SU-DHL-6 (cell line): Measurements from ENCODE around the gene ASB2.

Experiments
- H2AFZ ChIP-seq: fragments of 200-600 bp; sonication (generic); 2 replicates; pipeline ENCODE4 v1.6.1; 2014; ENCODE audit warnings: low read depth, mild to moderate bottlenecking, moderate library complexity, mixed read lengths, antibody characterized with exemption, low read length; ENCODE audit not compliant: severe bottlenecking
- H3F3A ChIP-seq: fragments of 200-600 bp; shearing (Covaris generic); 2 replicates; pipeline ENCODE4 v1.6.0; 2016; ENCODE audit warnings: antibody characterized with exemption, mild to moderate bottlenecking; ENCODE audit not compliant: insufficient read depth
- H3K27ac ChIP-seq: fragments of 200-600 bp; sonication (generic); 2 replicates; pipeline ENCODE4 v1.5.1; 2016; ENCODE audit warnings: low read depth, mild to moderate bottlenecking, low read length, moderate library complexity, mixed read lengths
- H3K27me3 ChIP-seq: fragments of 200-600 bp; sonication (generic), shearing (Covaris generic); 2 replicates; pipeline ENCODE4 v1.6.0; 2014; ENCODE audit warnings: mild to moderate bottlenecking, low read length
- H3K36me3 ChIP-seq: fragments of 200-600 bp; sonication (generic); 2 replicates; pipeline ENCODE4 v1.6.1; 2014; ENCODE audit warnings: mild to moderate bottlenecking, low read length, mixed read lengths
- H3K4me2 ChIP-seq: fragments of 300-600, 200-600 bp; shearing (Covaris generic), sonication (generic); 2 replicates; pipeline ENCODE4 v1.6.0; 2014; ENCODE audit warnings: low read length, low read depth, mild to moderate bottlenecking; ENCODE audit not compliant: poor library complexity, severe bottlenecking
- H3K4me3 ChIP-seq: fragments of 200-600 bp; sonication (generic); 2 replicates; pipeline ENCODE4 v1.5.1; 2014; ENCODE audit warnings: antibody characterized with exemption, low read length, mild to moderate bottlenecking, mixed read lengths; ENCODE audit not compliant: insufficient read depth, poor library complexity, severe bottlenecking
- H3K79me2 ChIP-seq: fragments of 200-600 bp; sonication (generic); 2 replicates; pipeline ENCODE4 v1.6.1; 2014; ENCODE audit warnings: mild to moderate bottlenecking, low read length, moderate library complexity; ENCODE audit not compliant: insufficient read depth
- H3K9ac ChIP-seq: fragments of 200-600 bp; sonication (generic); 2 replicates; pipeline ENCODE4 v1.7.0; 2014; ENCODE audit warnings: mild to moderate bottlenecking, low read length
- H3K9me2 ChIP-seq: fragments of 200-600 bp; sonication (generic); replicated peaks from 2 replicates; pipeline ENCODE4 v1.6.1; 2014; ENCODE audit warnings: low read length; ENCODE audit not compliant: insufficient read depth
- H3K9me3 ChIP-seq: fragments of 200-600 bp; sonication (generic); 2 replicates; pipeline ENCODE4 v1.6.1; 2014; ENCODE audit warnings: low read length, mixed read lengths; ENCODE audit not compliant: insufficient read depth
- H4K20me1 ChIP-seq: fragments of 200-600 bp; sonication (generic); 2 replicates; pipeline ENCODE4 v1.6.1; 2014; ENCODE audit warnings: low read depth, mild to moderate bottlenecking, antibody characterized with exemption, low read length, moderate library complexity, mixed read lengths
- EZH2phosphoT487 ChIP-seq: fragments of 200-600 bp; sonication (generic), shearing (Covaris generic); conservative IDR thresholded peaks from 2 replicates; pipeline ENCODE4 v1.6.1; 2018; ENCODE audit warnings: mild to moderate bottlenecking, antibody characterized with exemption, low read length, moderate library complexity, mixed read lengths
- TF ChIP-seq, protein P1 (sequence below): fragments of 200-600 bp; sonication (generic); IDR thresholded peaks from one replicate; pipeline ENCODE4 v1.5.1; 2017; ENCODE audit warnings: antibody characterized with exemption, mild to moderate bottlenecking, low read length, moderate library complexity; ENCODE audit not compliant: insufficient read depth, poor library complexity, severe bottlenecking

ASB2 gene

DNA sequence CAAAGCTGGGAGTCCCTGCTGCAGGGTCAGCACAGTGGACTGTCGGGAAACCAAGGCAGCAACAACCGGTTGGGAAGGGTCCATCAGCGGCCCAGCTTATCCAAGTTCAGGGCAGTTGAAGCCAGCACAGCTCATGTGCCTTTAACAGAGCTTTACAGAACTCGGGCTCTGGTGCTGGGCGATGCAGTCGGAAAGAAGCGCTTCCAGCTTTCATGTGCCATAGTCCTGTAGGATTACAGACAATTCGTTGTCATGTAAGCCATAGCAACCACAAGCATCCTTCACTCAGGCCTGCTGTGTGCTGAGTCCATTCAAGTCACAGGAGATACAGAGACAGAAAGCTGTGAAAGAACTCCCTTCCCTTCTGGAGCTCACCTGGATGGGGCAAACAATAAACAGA is 52.7 kb downstream of the ASB2 start:
- no peaks in the 10 kb centered on the region for H4K20me1 ChIP-seq
- H3K4me3 ChIP-seq: no peak overlapping the region
- H3K9me3 ChIP-seq: no peaks in the 10 kb centered on the region
- H3K79me2 ChIP-seq: no peaks in the 10 kb centered on the region
- no peak for TF ChIP-seq EZH2phosphoT487
- TF ChIP-seq, protein P1, sequence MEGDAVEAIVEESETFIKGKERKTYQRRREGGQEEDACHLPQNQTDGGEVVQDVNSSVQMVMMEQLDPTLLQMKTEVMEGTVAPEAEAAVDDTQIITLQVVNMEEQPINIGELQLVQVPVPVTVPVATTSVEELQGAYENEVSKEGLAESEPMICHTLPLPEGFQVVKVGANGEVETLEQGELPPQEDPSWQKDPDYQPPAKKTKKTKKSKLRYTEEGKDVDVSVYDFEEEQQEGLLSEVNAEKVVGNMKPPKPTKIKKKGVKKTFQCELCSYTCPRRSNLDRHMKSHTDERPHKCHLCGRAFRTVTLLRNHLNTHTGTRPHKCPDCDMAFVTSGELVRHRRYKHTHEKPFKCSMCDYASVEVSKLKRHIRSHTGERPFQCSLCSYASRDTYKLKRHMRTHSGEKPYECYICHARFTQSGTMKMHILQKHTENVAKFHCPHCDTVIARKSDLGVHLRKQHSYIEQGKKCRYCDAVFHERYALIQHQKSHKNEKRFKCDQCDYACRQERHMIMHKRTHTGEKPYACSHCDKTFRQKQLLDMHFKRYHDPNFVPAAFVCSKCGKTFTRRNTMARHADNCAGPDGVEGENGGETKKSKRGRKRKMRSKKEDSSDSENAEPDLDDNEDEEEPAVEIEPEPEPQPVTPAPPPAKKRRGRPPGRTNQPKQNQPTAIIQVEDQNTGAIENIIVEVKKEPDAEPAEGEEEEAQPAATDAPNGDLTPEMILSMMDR: no peak
- no peak overlapping the region for H3K27ac ChIP-seq
- H3K4me2 ChIP-seq: no peak overlapping the region
- H3F3A ChIP-seq: no peaks in the 10 kb centered on the region
- H3K27me3 ChIP-seq: no peaks in the 10 kb centered on the region
- no peak overlapping the region for H2AFZ ChIP-seq
- no peaks in the 10 kb centered on the region for H3K36me3 ChIP-seq
- H3K9me2 ChIP-seq: no peaks in the 10 kb centered on the region
- H3K9ac ChIP-seq: no peak overlapping the region

DNA sequence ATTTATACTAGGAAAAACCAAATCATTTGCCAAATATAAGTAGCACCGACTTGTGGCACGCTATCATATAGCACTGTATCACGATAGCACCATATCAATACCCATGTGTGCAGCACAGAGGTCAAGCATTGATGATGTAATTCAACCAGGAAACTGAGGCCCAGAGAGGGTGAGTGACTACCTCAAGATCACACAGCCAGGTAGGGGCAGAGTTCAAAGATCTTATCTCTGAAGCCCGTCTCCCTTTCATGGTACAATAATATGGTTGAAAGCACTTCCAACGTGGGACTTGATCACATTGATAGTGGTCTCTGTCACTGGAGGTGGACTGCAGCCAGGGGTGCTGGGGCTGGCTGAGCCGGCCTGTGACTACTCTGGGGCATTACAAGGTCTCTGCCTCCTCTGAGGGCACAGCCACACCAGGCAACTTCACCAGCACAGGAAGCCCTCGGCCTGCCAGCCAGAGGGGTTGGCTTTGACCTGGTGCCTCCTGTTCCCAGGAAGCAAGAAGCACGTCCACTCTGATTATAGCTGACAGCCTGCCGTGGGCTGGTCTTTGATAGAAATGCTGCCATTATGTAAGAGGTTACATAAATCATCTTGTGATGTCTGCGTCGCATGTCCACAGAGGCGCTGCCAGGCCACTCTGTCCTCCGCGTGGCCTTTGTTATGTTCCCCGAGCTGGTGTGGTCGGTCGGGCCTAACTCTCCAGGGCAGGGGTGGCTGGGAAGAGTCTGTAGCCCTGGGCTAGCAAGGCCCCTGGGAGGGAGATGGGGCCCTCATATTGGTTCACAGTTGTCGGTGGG is 55.2 kb downstream of the ASB2 start:
- Histone ChIP-seq H3K9me3 (no peaks in the 10 kb centered on the region), H3F3A (no peaks in the 10 kb centered on the region), H3K27ac (no peak overlapping the region), H3K79me2 (no peaks in the 10 kb centered on the region), H3K9ac (no peak overlapping the region), H3K4me2 (no peak overlapping the region), H2AFZ (no peak overlapping the region), H3K9me2 (no peaks in the 10 kb centered on the region), H3K27me3 (no peaks in the 10 kb centered on the region), H3K36me3 (no peaks in the 10 kb centered on the region), H4K20me1 (no peaks in the 10 kb centered on the region), H3K4me3 (no peak overlapping the region)
- TF ChIP-seq, protein P1: no peak
- TF ChIP-seq EZH2phosphoT487: no peak

DNA sequence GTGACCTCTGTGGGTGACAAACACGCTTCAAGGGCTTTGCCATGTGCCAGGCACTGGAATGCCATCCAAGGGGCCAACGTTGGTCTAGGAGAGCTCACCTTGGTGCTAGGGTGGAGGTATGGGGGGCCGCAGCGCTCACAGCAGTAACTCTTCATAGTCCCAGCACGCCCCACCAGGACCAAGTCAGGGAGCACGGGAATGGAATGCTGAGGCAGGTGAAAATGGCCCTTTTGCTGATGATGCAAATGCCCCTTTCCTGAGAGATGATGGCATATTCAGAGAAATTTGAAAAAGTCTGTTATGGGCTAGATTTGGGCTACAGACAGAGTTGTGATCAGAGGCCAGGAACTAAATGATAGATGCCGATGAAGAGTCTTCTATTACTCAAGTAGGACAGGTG is 59.2 kb downstream of the ASB2 start:
- Histone ChIP-seq H3K27ac (no peak overlapping the region), H3K9me3 (no peaks in the 10 kb centered on the region), H2AFZ (no peak overlapping the region), H3K27me3 (no peaks in the 10 kb centered on the region), H4K20me1 (no peaks in the 10 kb centered on the region), H3K36me3 (no peaks in the 10 kb centered on the region), H3K4me3 (no peak overlapping the region), H3K9me2 (no peaks in the 10 kb centered on the region), H3K79me2 (no peaks in the 10 kb centered on the region), H3K9ac (no peak overlapping the region), H3K4me2 (no peak overlapping the region), H3F3A (no peaks in the 10 kb centered on the region)
- TF ChIP-seq EZH2phosphoT487: no peak
- TF ChIP-seq, protein P1: no peak
